Loucy (cell line): ENCODE measurements around the gene SP3.

Experiments used
- H2AFZ ChIP-seq: fragments of 200-600 bp; sonication (generic); 2 replicates; pipeline ENCODE4 v1.6.0; 2016; ENCODE audit warnings: antibody characterized with exemption, mild to moderate bottlenecking, low read length, moderate library complexity
- H3F3A ChIP-seq: fragments of 200-600 bp; 2 replicates; pipeline ENCODE4 v1.6.0; 2016; ENCODE audit warnings: antibody characterized with exemption, low read depth, mild to moderate bottlenecking
- H3K27me3 ChIP-seq: fragments of 200-600 bp; sonication (generic); 2 replicates; pipeline ENCODE4 v1.6.1; 2014; ENCODE audit warnings: low read length, mild to moderate bottlenecking; ENCODE audit not compliant: insufficient read depth, poor library complexity, severe bottlenecking
- H3K36me3 ChIP-seq: fragments of 200-600 bp; sonication (generic); 2 replicates; pipeline ENCODE4 v1.6.1; 2016; ENCODE audit warnings: low read length; ENCODE audit not compliant: insufficient read depth
- H3K4me1 ChIP-seq: fragments of 200-600 bp; sonication (generic); 2 replicates; pipeline ENCODE4 v1.5.1; 2014; ENCODE audit warnings: low read length, mild to moderate bottlenecking; ENCODE audit not compliant: insufficient read depth, poor library complexity, severe bottlenecking
- H3K4me2 ChIP-seq: fragments of 200-600 bp; sonication (generic); 2 replicates; pipeline ENCODE4 v1.6.0; 2014; ENCODE audit warnings: antibody characterized with exemption, low read length, low read depth, mild to moderate bottlenecking; ENCODE audit not compliant: poor library complexity, severe bottlenecking
- H3K4me3 ChIP-seq: fragments of 200-600 bp; sonication (generic); 2 replicates; pipeline ENCODE4 v1.5.1; 2014; ENCODE audit warnings: low read length, mild to moderate bottlenecking, mixed read lengths; ENCODE audit not compliant: poor library complexity, severe bottlenecking
- H3K79me2 ChIP-seq: fragments of 200-600 bp; sonication (generic); 2 replicates; pipeline ENCODE4 v1.6.1; 2014; ENCODE audit warnings: low read length; ENCODE audit not compliant: insufficient read depth
- H3K9ac ChIP-seq: fragments of 200-600 bp; sonication (generic); 2 replicates; pipeline ENCODE4 v1.6.0; 2014; ENCODE audit warnings: mild to moderate bottlenecking, low read depth, low read length, moderate library complexity; ENCODE audit not compliant: poor library complexity, severe bottlenecking
- H3K9me2 ChIP-seq: fragments of 200-600 bp; sonication (generic); replicated peaks from 2 replicates; pipeline ENCODE4 v1.6.1; 2016; ENCODE audit warnings: low read depth, low read length, mixed read lengths
- H3K9me3 ChIP-seq: fragments of 200-600 bp; sonication (generic); 2 replicates; pipeline ENCODE4 v1.6.1; 2014; ENCODE audit warnings: mild to moderate bottlenecking, antibody characterized with exemption, low read length, low read depth; ENCODE audit not compliant: insufficient read depth
- H4K20me1 ChIP-seq: fragments of 200-600 bp; sonication (generic); 2 replicates; pipeline ENCODE4 v1.6.0; 2014; ENCODE audit warnings: antibody characterized with exemption, low read length, mild to moderate bottlenecking; ENCODE audit not compliant: insufficient read depth, poor library complexity, severe bottlenecking
- CTCF ChIP-seq: fragments of 200-600 bp; sonication (generic); conservative IDR thresholded peaks from 2 replicates; pipeline ENCODE4 v1.5.1; 2014; ENCODE audit warnings: mild to moderate bottlenecking, antibody characterized with exemption, low read length
- EZH2phosphoT487 ChIP-seq: fragments of 200-600 bp; IDR thresholded peaks from 2 replicates; pipeline ENCODE4 v1.6.1; 2018; ENCODE audit warnings: antibody characterized with exemption, mild to moderate bottlenecking, moderate library complexity, borderline replicate concordance

SP3 gene

GRCh38 chr2:173983391-173983871 lies 18.3 kb upstream of the SP3 start:
- Histone ChIP-seq H3F3A (no peaks in the 10 kb centered on the region), H3K9ac (no peak overlapping the region), H3K4me1 (no peaks in the 10 kb centered on the region), H3K79me2 (no peaks in the 10 kb centered on the region), H3K4me2 (no peak overlapping the region), H3K36me3 (no peaks in the 10 kb centered on the region), H3K9me3 (no peaks in the 10 kb centered on the region), H3K27me3 (no peaks in the 10 kb centered on the region), H2AFZ (no peak overlapping the region), H3K9me2 (no peaks in the 10 kb centered on the region), H4K20me1 (no peaks in the 10 kb centered on the region), H3K4me3 (no peak overlapping the region)
- TF ChIP-seq EZH2phosphoT487 (no peak), CTCF (no peak)

- Histone ChIP-seq H3K36me3 (no peaks in the 10 kb centered on the region), H3K4me1 (no peaks in the 10 kb centered on the region), H3F3A (no peaks in the 10 kb centered on the region), H3K4me2 (no peak overlapping the region), H2AFZ (no peak overlapping the region), H3K4me3 (no peak overlapping the region), H3K79me2 (no peaks in the 10 kb centered on the region), H3K9me2 (no peaks in the 10 kb centered on the region), H3K9me3 (no peaks in the 10 kb centered on the region), H4K20me1 (no peaks in the 10 kb centered on the region), H3K27me3 (no peaks in the 10 kb centered on the region), H3K9ac (no peak overlapping the region)
- TF ChIP-seq EZH2phosphoT487, result no peak
- no peak for TF ChIP-seq CTCF
Measured at GRCh38 chr2:173982918-173983317, 17.7 kb upstream of the SP3 start.

- no peaks in the 10 kb centered on the region for H3F3A ChIP-seq
- no peak overlapping the region for H2AFZ ChIP-seq
- H3K4me2 ChIP-seq, result no peak overlapping the region
- no peaks in the 10 kb centered on the region for H3K36me3 ChIP-seq
- no peak overlapping the region for H3K9ac ChIP-seq
- no peak overlapping the region for H3K4me3 ChIP-seq
- H3K9me2 ChIP-seq, result no peaks in the 10 kb centered on the region
- no peaks in the 10 kb centered on the region for H3K27me3 ChIP-seq
- no peak for TF ChIP-seq EZH2phosphoT487
- TF ChIP-seq CTCF, result no peak
- H3K4me1 ChIP-seq, result no peaks in the 10 kb centered on the region
- no peaks in the 10 kb centered on the region for H3K9me3 ChIP-seq
- no peaks in the 10 kb centered on the region for H3K79me2 ChIP-seq
- no peaks in the 10 kb centered on the region for H4K20me1 ChIP-seq
Measured at GRCh38 chr2:173982182-173982714, 17.1 kb upstream of the SP3 start.
